ENCODE measurements around the gene CFAP61.
A peak's percentile ranks its signal among the peaks of the same experiment; 100 is the strongest.

Gene CFAP61

GRCh38 chr20:20037960-20038359 is 14.4 kb upstream of the CFAP61 start:
- no peak for DNase-seq (ENCODE audit: low spot score)

GRCh38 chr20:20038586-20038985 is 13.7 kb upstream of the CFAP61 start:
- DNase-seq (ENCODE audit: low spot score), result no peak

DNA sequence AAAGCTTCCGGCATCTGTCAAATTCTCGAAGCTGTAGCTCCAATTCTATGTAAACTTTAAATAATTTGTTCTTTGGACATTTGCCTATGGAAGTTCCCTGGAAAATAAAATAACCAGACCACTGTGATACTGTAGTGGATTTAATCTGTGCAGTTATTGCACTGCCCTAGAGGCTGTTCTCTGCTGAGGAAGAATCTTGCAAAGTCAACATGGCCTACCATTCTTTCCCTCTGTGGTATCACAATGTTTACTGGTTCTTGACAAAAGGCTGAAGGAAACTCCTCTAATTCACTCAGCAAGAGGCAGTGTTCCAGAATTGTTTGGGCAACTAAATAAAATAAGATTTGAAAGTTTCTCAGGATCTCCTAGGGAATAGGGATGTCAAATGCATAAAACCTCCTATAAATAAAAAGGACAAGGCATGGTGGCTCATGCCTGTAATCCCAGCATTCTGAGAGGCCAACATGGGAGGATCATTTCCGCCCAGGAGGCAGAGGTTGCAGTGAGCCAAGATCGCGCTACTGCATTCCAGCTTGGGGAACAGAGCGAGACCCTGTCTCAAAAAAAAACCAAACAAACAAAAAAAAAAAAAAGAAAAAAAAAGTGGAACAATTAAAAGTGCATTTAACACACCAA is 12.5 kb upstream of the CFAP61 start:
- no peak for DNase-seq (ENCODE audit: low spot score)

GRCh38 chr20:20051767-20052073 is 612 bp upstream of the CFAP61 start:
- DNase-seq (ENCODE audit: low spot score), result no peak

DNA sequence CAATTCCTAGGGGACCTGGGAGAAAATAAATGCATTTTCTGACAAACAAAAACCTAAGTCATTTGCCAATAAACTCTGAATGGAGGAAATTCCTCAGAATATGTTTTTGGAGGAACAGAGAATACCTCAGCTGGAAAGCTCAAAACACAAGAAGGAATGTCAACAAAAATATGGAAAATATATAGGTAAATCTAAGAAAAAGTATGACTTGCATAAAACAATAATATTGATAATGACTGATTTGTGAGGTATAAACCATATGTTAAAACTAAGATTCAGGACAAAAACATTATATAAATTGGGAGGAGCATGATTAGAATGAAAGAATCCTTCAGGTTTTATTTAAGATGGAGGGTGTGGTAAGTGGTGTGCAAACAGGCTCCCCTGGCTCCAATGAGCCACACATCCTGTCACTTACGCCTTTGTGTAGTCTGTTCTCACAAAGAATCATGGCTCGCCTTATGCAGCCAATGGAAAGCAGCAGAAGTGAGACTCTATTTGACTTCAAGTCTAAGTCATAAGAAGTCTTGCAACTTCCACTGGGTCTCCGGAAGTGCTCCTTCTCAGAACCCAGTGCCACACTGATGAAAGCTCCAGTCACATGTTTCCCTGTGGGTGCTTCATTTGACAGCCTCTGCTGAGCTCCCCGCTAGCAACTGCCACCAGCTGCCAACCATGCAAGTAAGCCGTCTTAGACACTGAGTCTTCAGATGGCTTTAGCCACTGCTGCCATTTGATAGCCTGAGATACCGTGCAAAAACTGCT is 8.1 kb downstream of the CFAP61 start:
- DNase-seq (ENCODE audit: low spot score), result no peak

GRCh38 chr20:20063941-20064702 is 11.8 kb downstream of the CFAP61 start:
- no peak for DNase-seq (ENCODE audit: low spot score)

- DNase-seq (ENCODE audit: low spot score), result no peak
These were observed 13.0 kb downstream of the CFAP61 start for GRCh38 chr20:20065361-20065760.

DNA sequence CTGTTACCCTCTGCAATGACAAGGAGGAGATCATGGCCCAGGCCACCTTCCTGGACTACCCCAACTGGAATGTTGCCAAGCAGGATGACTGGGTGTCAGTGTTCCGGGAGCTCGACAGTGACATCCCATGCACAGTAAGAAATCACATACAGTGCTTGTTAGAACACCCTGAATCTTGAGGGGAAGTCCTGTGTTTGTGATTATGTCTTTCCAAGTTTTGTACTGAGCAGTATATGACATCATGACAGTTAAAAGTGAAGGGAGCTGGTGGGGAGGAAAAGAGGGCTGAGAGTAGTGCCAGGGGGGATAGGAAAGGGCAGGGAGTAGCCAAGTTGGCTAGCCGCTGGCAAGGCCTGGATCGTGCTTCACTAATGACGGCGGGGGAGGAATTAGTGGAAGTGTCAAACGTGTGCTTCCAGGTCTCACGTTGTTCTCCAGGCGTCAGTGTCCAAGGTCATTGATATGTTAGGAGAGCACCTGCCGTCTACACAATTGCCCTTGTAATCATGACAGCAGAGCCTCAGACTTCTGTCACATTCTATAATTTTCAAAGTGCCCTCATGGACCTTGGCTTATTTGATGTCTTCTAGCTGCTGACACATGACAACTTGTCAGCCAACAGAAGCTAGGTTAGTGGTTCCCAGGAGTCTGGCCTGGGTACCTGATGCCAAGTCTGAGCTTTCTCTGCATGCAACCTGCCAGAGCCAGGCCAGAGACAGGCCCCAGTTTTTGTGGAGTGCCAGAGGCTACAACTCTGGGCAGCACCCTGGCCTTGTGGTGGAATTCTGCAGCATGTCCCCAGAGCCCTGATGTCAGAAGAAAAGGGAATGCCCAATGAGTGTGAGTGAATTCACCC is 18.8 kb downstream of the CFAP61 start:
- DNase-seq (ENCODE audit: low spot score), result no peak

DNA sequence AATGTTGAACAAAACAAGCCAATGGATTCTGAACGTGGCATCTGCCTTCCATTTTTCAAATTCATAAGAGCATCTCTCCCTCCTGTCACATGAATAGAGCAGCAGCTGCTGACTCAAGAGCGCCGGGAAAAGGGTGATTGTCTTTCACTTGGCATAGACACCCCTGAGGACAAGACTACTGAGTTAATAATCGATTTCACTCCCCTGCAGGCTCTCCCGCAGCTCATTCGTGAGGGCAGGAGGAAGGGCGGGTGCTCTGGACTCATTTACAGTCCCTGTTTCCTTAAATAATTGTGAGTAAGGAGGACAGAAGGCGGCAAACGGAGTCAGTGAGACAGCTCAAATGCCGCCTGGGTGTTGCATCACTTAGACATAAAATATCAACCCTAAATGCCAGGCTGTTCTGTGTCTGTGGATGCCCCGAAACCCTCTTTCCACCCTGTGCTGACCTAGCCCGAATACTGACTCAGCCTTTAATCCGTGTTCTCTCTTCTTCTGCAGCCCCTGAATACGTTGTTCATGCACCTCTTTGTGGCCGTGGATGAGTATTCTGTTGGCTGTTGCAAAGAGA is 21.6 kb downstream of the CFAP61 start:
- no peak for DNase-seq (ENCODE audit: low spot score)

DNA sequence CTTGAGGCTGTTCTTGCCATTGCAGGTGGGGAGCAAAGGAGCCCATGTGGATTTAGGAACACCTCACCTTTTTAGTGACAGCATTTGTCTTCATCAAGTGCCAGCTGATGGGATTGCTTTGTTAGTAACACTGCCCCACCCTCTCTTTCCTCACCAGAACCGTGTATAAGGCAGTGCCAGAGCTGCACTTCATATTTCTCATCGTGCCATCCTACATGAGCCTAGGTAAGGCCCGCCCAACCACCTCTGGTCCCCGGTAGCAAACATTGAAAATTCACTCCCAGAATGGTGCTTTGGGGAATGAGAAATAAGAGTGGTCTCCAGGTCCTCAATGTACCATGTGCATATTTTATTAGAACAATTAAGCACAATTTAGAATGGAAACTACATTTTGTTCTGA is 22.7 kb downstream of the CFAP61 start:
- DNase-seq (ENCODE audit: low spot score), result no peak

- no peak for DNase-seq (ENCODE audit: low spot score)
These were observed 24.1 kb downstream of the CFAP61 start for GRCh38 chr20:20076297-20077065.

DNA sequence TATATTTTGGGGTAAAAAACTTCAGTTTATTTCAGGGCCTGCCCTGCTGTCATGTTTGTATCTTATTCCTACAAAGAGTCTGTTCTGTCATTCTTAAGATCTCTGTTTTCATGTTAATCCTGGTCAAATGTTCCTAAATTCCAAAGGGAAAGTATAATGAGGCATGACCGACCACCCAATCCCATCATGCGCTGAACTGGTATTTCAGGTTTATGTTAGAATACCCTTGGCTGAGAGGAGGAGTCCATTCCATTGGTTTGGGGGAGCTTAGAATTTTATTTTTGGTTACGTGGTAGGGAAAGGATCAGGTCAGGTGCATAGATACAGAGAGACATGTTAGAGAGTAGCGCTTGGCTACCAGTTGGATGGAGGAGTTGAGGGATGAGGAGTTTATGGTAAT is 25.7 kb downstream of the CFAP61 start:
- DNase-seq (ENCODE audit: low spot score), result no peak

DNA sequence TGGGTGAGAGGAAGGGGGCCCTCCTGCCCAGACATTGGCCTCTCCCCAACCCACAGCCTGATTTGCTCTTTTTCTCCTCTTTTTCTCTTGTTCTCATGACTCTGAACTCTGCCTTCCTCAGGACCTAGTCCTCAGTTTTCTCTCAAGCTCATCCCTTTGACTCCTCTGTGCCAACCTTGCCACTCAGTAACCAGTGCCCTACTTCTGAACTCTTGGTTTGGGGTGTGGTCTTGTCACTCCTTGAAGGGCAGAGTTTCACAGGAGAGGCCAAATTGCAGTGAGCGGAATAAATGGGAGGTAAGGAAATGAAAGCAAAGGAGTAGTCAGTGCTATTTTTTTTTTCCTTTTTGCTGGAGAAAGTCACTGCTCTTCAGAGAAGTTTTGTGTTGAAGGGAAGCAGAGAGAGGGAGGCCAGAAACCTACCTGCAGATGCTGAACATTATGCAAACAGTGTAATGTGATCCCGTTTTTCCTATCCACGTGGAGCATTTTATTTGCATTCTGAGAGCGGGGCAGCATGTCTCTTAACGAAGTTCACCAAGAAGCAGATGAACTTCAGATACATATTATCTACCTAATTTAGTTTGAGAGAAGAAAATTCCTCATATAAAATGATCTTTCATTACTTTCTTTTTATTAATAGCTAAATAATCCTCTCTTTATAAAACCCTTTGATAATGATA is 26.9 kb downstream of the CFAP61 start:
- DNase-seq (ENCODE audit: low spot score), result no peak

DNA sequence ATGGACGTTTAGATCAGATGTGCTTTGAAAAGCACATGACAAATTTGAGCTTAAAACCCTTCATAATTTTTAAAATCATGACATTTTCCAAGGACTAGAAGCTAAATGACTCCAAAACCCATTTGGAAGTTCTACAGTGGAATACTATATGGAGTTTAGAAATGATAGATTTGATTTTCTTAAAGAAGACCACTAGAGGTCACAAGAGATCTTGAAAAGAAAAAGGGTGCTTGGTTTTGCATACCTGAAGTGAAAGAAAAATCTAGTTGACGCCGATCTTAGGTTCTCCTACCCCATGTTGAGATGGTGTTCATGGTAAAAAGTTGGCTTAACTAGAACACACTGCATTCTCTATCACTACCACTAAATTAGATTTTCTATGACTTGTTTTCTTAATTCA is 31.5 kb downstream of the CFAP61 start:
- DNase-seq (ENCODE audit: low spot score), result peak; percentile 64

DNA sequence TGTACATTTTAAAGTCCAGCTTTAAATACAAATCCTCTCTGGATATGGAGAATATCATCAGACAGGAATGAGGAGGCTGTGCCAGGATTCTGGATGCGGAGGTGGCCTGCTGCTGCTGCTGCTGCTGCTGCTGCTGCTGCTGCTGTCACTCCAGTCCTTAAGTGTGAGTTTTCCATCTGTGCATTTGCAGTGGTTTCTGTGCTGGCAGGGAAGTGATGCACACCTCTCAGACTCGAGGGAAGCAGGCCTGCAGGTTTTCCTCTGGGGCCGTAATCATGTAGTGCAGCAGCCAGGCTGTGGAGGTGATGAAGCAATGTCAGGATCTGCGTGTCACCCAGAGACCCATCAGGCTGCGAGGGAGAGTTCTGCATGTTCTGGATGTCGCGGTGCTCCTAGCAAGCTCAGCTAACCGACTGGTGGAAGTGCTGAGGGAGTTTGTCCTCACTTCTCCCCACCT is 32.0 kb downstream of the CFAP61 start:
- DNase-seq (ENCODE audit: low spot score), result no peak

DNA sequence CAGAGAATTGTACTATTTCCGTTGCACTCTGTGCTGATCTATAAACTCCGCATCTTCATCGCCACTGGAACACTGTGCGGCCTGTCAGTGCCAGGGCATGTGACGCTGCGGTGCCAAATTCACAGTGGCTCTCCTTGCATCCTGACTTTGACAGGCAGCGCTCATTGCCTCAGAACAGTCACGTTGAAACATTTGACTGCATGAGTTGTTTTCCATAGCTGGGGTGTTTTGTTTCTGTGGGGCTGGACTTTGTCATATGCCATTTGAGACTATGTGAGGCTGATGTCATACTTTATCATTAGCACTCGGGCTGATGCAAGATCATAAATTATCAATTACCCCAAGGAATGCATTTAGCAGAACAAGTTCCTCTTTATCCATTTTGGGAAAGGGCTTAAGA is 32.7 kb downstream of the CFAP61 start:
- DNase-seq (ENCODE audit: low spot score), result no peak

GRCh38 chr20:20085812-20086211 is 33.5 kb downstream of the CFAP61 start:
- DNase-seq (ENCODE audit: low spot score), result no peak

DNA sequence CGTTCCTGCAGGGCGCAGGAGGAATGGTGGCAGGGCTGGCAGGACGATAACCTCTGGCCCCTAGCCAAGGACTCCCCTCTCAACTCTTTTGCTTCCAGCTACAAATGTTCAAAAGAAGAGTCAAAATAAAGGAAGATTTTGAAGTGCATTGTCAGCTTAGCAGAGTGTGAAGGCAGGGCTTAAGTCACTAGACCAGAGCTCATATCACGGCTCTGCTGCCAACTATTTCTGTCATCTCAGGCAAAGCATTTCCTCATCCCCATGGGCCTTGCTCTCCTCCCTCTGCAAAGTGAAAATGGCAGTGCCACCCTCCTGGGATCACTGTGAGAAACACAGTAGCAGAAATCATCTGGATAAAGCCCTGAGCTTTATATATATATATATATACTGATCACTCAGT is 36.7 kb downstream of the CFAP61 start:
- no peak for DNase-seq (ENCODE audit: low spot score)

DNA sequence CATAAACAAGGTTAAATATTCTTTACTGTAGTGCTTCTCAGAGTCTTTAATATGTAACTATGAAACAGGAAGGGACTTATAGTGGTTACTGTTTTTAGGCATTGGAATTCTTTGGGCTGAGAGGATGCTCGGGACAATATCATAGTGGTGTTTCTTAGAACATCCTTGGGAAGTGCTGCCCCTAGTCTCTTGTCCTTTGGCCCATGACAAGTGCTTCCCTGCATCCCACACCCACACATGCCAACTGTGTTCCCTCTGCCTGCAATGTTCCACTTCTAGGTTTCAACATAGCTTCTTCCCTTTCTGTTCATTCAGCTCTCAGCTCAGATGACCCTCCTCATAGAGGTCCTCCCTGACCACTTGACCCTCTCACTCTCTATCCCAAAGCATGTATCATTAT is 37.6 kb downstream of the CFAP61 start:
- no peak for DNase-seq (ENCODE audit: low spot score)

DNA sequence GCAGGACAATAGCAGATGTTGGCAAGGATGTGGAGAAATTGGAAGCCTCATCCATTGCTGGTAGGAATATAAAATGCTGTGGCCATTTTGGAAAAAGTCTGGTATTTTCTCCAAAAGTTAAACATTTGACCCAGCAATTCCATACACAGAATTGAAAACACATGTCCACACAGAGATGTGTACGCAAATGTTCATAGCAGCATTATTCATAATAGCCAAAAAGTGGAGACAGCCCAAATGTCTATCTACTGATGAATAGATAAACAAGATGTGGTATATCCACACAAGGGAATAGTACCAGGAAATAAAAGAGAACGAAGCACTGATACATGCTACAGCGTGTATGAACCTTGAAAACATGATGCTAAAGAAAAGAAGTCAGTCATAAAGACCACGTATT is 40.5 kb downstream of the CFAP61 start:
- no peak for DNase-seq (ENCODE audit: low spot score)

DNA sequence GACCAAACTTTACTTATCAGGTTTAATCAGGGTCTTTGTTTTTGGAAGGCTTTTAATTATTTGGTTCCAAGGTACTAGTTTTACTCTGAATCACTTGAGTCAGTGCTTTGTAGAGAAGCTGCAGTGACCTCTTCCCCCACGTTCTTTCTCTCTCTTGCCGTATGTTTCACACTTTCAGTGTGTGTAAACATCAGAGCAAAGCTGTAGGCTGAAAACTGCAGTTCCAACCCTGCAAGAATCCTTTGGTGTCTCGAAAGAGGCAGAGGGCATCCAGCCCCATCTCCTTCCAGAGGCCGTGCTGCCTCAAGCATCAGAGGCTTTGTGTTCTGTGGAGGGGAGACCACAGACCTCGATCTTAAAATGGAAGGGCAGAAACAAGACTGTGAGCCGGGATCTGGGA is 42.1 kb downstream of the CFAP61 start:
- DNase-seq (ENCODE audit: low spot score), result no peak

Measured in LoVo (cell line).